GM21367 (cell line): ENCODE data around the gene TSKU.

Source experiments
- ATAC-seq: cut with Tn5 transposase; IDR thresholded peaks from one replicate; pipeline ENCODE4 v1.9.1; 2021; ENCODE audit not compliant: unreplicated experiment

TSKU gene

DNA sequence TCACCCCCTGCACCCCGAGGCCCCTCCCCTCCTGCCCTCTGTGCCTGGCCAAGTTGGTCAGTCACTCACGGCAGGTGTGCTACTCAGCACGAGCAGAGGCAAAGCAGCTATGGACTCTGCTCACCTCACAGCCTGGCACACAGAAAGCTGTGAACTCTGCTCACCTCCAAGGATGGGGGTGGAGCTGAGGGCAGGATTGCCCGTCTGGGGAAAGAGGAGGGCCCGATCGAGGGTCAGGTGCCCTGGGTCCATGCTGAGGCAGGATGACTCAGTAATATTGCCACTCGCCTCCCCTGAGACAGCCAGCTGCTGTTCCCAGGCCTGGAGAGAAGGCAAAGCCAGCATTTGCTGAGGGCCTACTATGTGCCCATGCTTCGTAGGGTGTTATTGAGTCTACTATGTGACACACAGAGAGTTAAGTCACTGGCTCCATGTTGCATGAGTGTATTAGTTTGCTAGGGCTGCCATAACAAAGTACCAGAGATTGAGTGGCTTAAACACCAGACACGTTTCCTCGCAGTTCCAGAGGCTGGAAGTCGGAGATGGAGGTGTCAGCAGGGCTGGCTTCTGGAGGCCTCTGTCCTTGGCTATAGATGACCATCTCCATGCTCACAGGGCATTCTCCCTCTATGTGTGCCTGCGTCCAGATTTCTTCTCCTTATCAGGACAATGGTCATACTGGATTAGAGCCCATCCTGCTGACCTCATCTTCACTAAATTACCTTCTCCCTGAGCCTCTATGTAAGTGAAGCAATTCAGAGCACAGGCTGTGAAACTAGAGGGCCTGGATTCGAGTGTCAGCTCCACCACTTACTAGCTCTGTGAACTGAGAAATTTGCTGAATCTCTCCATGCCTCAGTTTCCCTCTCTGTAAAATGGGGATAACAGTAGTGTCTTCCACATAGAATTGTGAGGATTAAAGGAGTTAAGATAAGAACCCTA is 13.2 kb upstream of the TSKU start:
- no peak for ATAC-seq

DNA sequence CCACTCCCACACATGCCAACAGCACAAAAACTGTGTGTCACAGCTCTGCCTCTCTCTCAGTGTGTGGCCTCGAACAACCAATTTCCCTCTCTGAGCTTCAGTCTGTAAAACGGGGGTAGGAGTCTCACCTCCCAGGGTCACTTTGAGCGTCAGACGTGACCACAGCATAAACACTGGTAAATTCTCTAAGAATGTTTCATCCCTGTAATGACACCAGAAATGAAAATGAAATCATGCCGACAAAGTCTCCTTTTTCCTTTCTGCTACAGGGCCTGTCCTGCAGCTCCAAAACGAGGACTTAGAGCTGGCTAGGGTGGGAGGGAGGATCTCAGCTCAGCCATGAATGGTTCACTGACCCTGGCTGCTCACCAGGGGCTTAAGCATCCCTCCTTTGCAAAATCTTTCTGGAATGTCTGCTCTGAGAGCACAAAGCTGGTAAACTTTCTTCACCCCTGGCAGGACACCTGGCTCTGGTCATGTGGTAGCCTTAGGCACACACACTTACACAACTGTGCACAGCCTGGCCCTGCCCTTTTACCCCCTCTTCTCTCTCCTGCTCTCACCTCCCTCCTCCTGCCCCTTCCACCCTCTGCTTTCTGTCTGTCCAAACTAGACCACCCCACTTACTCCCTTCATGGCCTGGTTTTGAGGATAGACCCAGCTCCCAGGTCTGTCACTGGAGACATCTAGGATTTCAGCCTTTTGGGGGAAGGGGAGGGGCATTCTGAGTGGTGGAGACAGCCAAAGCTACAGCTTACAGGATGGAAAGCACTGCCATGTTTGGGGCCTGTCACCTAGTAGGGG is 12.3 kb upstream of the TSKU start:
- no peak for ATAC-seq

GRCh38 chr11:76771446-76772099 is 11.6 kb upstream of the TSKU start:
- ATAC-seq: no peak

DNA sequence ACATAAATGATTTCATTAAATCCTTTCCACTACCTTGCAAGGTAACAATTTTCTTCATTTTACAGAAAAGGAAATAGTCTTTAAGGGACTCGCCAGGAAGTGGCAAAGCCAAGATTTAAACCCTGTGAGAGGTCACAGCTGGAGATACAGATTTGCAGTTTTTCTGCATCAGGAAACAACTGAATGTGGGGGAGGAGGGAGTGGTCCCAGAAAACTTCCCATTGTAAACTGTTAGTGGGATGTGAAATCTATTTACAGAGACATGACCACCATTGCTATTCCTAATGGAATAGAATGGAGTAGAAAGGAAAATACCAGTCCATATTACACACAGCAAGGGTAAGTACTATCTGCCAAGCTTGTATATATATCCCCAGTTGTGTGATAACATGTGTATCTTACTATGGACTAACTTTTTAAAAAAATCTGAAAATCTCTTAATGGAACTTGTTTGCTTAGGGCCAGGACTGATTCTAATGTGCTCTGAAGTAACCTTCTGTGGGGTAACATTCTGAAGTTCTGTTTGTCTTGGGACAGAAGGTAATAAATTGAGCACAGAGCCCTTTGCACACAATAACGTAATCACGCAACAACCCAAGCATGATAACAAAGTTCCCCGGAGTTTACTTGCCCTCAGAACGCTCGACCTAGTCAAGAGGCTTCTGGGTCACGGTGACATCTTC is 10.9 kb upstream of the TSKU start:
- ATAC-seq: no peak

DNA sequence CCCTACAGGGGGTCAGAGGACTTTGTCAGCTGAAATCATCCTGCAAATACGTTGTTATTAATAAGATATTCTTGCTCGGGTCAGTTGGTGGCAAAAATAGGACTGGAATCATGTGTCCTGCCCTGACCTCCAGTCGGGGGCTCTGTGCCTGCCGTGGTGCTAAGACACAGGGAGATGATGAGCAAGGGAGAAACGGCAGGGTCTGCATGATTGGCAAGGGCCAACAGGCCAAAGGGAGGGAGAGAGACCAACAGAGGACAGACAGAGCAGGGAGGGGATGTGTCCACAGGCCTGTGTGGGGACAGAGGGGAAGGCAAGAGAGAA is 10.4 kb upstream of the TSKU start:
- ATAC-seq: no peak

DNA sequence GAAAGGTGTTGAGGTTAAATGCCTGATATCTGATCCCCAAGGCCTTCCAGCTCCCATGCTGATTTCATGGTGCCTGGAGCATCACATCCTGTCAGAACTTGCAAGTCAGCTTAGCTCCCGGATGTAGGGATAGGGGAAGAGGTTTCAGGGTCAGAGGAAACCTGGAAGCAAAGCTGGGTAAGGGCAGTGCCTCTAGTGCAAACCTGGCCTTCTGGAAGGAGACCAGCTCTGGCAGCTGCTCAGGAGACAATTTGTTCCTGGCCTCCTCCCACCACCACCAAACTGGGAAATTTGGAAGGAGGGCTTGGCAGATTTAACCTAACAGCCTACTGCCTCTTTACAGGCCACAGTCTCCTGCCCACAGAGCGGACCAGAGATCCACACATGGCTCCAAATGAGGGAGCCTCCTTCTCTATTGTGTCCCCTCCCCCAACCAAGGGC is 9.2 kb upstream of the TSKU start:
- no peak for ATAC-seq

DNA sequence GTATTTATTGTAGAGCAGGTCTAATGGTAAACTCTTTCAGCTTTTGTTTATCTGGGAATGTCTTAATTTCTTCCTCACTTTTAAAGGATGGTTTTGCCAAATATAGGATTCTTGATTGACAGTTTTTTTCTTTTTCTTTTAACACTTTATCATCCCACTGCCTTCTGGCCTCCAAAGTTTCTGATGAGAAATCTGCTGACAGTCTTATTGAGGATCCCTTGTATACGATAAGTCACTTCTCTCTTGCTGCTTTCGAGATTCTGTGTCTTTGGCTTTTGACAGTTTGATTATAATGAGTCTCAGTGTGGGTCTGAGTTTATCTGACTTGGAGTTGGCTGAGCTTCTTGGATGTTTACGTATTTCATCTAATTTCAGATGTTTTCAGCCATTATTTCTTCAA is 6.7 kb upstream of the TSKU start:
- no peak for ATAC-seq

DNA sequence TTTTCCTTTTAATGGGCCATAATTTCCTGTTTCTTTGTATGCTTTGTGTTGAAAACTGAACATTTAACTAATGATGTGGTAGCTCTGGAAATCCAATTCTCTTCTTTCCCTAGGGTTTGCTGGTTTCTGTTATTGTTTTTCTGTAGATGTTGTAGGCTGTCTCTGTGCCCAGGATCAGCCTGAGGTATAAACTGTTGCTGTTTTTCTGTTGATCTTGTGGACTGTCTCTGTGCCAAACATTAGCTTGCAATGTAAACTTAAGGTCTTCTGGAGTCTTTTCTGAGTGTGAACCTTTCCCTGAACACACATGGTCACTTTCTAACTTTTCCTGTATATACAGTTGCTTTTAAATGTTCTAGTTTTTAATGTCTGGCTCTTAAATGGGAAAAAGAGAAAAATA is 5.9 kb upstream of the TSKU start:
- ATAC-seq: no peak

DNA sequence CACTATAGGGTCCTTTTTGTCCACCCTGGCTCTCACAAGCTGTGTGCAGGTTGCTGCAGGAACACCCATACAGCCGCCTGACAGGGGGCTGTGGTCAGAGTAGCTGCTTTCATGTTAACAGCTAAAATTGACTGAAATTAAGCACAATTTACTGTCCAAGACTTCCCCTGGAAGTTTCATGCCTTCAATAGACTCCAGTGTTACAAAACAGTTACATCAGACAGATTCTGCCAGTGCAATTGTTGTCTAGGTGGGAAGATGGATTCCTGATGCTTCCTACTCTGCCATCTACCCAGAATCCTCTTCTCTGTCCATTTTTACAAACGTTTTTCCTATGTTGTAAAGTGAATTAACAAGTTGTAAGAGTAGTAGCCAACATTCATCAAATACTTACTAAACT is 5.3 kb upstream of the TSKU start:
- ATAC-seq: no peak

- ATAC-seq: no peak
These were observed 4.3 kb upstream of the TSKU start for GRCh38 chr11:76778874-76779273.

DNA sequence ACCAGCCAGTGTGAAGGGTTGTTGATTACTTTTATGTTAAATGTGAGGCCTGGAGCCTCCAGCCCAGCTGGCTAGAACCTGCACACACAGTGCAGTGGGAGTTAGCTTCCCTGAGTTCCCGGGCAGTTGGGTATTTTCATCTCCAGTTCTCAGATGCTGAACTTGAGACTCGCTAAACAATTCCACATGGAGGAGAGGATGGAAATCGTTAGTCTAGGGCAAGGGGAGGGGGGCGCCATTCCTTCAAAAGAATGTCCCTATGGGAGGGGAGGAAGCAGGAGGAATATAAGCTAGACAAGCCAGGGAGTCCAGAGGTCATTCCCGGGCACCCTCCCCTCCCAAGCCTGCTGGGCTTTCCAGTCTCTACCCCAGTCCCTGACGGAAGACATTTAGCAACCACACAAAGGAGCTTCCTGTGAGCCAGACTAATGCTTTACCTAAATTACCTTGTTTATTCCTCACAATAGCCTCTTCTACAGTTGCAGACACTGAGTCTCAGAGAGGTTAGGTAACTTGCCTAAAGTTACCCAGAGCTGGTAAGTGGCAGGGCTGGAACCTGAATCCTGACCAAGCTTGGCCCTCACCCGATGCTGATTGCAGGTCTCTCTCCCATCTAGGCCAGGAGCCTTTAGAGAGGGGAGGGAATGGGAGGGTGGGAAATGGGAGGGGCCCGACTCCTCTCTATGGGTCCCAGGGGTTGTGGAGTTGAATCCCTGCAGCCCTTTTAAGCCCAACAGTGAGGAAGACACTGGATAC is 1.9 kb upstream of the TSKU start:
- no peak for ATAC-seq

DNA sequence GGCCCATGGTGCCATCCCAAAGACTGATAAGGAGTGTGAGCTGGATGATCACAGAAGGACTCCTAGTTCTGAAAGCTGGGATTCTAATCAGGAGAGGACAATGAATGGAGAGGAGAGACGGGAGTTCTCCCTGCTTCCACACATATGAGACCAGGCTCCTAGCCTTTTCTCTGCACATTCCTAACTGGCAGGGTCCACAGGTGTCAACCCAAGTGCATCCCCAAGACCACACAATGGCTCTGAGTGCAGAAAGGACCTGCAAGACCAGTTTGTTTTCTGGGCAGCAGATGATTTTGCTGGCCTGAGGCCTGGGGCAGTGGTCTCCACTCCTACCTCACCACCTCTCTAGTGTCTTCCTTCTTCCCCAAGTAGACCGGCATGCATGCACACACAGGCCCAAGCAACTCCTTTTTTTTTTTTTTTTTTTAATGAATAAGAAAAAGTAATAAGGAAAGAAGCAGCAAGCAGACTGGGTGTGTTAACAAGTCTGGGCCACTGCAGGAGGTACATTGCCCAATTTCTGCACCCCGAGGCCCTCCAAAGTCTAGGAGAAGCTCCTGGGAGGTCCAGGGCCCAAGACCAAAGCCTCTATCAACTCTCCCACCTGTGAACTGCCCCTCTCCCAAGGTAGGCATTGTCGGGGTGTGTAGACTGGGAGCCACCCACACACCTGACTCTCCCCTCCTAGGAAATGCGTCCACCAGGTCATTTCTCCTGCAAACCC is 1.2 kb upstream of the TSKU start:
- no peak for ATAC-seq

GRCh38 chr11:76782531-76783293 is 444 bp upstream of the TSKU start:
- no peak for ATAC-seq

GRCh38 chr11:76783896-76784813 is 999 bp downstream of the TSKU start:
- no peak for ATAC-seq

GRCh38 chr11:76785513-76785912 is 2.4 kb downstream of the TSKU start:
- ATAC-seq: no peak

DNA sequence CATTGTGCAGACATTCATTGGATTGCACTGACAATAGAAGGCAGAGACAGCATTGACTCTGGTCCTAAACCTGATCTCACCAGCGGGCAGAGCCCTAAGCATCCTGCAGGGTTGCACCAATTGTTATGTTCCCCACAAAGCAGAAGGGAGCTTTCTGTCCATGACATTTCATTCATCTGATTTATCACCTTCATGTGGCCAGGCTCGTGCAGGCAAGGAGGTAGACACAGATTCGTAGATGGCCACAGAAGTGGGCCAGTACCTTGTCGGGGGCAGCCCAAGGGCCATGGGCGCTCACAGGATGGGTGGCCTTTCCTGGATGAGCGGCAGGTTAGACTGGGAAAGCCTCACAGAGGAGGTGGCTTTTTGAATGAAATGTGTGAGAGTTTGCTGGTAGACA is 2.9 kb downstream of the TSKU start:
- ATAC-seq: no peak

- no peak for ATAC-seq
These were observed 3.4 kb downstream of the TSKU start for GRCh38 chr11:76786441-76787014.

GRCh38 chr11:76787271-76787670 is 4.1 kb downstream of the TSKU start:
- ATAC-seq: no peak
